GM19395 (cell line): ENCODE results near the gene PGLYRP2.

Source experiments
- ATAC-seq: cut with Tn5 transposase; IDR thresholded peaks from one replicate; pipeline ENCODE4 v1.9.1; 2021; ENCODE audit warnings: mild to moderate bottlenecking, moderate library complexity; ENCODE audit not compliant: unreplicated experiment

The PGLYRP2 gene

GRCh38 chr19:15442142-15442920 is 37.0 kb downstream of the PGLYRP2 start:
- ATAC-seq: no peak

DNA sequence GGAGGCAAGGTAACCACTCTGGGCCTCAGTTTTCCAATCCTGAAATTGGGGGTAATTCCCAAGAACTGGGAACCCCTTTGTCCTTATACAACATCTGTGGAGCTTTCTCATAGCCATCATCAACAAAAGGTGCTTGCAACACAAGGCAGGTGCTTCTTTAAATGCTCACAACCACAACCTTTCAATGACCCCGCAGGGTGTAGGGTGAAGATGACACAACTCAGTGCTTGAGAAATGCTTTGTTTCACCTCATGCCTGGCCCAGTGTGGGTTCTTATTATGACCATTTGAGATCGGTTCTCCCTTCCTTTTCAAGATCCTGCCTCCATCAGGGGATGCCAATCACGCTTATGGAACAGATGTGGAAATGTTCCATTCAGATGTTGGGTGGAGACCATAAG is 38.0 kb downstream of the PGLYRP2 start:
- ATAC-seq: no peak

DNA sequence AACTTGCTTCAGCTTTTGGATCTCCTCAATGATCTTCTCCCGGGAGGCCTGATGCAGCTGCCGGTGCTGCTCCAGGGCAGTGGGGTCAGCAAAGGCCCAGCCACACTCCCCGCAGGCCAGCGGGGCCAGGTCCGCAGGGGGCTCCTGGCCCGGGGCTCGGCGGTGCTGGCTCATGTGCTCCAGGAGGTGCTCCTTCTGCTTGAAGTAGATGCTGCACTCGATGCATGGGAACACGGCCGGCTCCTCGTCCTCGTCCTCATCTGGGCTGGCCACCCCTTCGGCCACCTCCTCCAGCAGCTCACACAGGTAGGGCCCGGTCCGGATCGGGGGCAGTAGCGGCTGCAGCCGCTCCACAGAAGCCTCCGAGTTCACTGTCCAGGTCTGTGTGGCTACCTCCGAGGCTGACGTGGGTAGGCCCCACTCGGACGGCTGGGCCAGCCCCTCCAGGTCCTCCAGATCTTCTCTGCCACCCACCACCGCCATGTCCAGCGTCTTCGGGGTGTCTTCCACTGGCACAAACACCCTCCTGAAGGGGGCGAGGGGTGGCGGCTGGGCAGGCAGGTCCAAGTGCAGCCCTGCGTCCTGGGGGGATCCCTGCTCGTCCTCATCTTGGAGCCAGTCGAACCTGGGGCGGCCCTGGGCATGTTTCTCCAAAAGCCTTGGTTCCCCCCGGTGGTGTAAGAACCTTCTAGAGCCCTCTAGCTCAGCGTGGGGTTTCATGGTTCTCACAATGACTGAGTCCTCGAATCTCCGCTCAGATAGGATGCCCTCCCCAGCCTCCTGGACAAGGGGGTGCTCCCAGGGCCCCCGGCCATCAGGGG is 39.3 kb downstream of the PGLYRP2 start:
- ATAC-seq: no peak

DNA sequence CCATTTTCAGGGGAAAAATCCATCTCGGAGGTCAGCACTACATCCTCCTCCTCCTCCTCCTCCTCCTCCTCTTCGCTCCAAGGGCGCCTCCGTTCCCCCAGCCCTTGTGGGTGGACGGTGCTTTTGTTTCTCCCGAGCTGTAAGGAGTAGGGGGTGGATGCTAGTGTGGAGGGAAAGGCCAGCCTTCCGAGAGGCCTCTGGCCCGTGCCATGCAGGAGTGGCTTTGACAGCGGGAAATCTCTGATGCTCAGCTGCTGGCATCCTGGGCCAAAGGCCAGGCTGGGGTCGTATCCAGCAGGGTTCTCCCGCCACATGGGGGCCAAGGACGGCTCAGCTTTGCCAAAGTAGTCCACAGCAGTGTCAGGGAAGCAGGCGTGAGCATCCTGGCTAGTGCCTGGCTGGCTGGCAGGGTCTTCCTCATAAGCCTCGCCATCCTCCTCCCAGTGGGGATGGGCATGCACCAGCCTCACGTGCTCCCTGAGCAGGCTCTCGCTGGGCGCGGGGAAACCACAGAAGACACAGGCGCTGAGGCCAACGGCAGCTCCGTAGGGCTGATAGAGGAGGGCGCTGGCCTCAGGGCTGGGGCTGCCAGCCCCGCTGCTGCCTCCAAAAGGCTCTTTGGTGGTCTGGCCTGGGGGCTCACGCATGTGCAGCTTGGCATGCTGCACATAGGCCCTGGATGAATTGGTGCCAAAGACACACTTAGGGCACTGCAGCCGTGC is 40.1 kb downstream of the PGLYRP2 start:
- ATAC-seq: no peak

DNA sequence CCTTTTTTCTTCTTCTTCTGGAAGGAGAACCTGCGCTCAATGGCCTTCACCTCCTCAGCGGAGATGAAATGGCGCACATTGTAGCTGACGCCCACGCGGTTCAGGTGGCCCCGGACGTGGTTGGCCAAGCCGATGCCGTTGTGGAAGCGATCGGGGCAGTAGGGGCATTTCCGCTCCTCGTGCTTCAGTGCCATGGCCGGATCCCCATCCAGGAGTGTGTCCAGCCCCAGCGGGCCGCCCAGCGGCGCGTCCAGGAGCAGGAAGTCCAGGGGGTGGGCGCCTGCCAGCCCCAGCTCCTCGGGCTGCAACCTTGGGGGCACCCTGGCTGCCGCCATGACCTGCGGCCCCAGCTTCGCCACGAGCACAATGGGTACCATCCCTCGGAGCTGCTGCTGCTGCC is 40.7 kb downstream of the PGLYRP2 start:
- no peak for ATAC-seq

DNA sequence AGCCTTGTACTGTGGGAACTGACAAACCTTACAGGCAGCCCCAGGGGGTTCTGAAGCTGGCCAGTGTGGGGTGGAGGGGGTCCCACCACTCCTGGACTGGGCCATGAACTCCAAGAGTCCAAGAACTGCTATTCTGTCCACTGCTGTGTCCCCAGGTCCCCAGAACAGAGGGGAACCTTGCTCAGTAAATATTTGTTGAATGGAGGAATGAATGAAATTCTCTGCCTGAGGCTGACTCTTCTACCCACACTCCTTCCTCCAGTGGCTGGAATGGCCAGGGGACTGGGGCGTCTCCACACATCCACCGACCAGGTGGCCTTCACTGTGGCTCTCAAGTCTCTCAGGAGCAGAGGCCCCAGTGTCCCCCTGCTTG is 41.2 kb downstream of the PGLYRP2 start:
- no peak for ATAC-seq

- no peak for ATAC-seq
Observed at GRCh38 chr19:15437355-15438123, 41.8 kb downstream of the PGLYRP2 start.

- ATAC-seq: no peak
Observed at GRCh38 chr19:15436826-15437110, 42.5 kb downstream of the PGLYRP2 start.

DNA sequence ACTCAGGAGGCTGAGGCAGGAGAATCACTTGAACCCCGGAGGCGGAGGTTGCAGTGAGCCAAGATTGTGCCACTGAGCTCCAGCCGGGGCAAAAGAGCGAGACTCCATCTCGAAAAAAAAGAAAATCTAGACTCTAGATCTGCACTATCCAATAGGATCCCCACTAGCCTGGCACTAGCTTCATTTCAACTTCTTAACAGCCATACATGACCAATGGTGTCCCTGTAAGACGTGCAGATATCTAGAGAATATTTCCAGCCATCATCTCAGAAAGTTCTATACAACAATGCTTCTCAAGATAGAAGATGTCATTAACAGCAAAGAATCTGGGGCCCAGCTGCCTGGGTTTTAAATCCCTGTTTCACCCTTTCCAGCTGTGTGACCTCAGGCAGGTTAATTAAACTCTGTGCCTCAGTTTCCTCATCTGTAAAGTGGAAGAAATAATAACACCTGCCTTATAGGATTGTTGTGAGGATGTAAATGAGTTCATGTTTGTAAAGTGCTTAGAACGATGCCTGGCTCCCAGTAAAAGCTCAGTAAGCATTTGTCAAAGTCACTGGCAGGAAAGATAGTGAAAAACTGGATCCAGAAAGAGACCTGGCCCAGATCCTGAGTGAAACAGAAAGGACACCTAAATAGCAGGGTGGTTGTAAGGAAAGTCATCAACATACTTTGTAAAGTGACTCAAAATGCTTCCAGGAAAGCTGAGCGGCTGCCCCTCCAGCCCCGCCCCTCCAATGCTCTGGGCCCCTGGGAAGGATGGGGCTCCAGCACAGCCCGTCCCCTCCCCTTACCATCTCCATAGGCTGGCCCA is 43.1 kb downstream of the PGLYRP2 start:
- ATAC-seq: no peak

- ATAC-seq: no peak
Observed at GRCh38 chr19:15433519-15434069, 45.7 kb downstream of the PGLYRP2 start.

DNA sequence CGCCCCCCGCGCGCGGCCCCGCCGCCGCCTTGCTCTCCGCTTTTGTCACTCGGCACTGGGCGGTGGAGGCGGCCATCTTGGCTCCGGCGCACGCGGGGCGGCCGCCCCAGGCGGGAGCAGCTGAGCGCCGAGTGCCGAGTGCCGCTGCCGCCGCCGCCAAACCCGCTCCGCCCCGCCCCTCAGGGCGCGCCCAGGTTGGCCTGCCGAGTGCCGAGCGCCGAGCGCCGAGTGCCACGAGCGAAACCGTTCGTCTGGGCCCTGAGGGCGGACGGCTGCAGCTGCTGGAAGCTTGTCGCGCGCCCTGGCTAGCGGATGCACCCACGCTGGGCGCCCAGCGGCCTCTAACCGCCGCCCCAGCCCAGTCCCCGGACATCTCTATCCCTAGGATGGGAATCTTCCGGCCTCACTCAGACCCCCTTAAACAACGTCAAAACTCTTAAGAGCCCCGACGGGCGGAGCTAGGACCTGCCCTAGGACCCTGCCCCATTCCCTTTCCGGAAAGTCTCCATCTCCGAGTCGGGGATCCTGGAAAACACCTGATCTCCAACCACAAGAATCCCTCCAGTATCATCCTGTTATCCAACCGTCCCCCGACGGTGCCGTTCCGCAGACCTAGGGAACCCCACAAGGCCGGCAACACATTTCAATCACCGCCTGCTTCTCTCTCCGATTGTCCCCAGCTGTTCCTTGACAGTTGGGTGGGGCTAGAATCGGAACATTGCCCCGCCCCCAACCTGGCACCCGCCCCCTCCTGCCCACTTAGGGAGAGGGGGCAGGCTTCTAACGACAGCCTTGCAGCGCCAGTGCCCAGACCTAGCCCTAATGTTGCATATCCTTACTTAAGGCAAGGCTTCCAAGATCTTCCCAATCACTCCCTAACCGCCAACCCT is 46.4 kb downstream of the PGLYRP2 start:
- ATAC-seq: peak; percentile 62

DNA sequence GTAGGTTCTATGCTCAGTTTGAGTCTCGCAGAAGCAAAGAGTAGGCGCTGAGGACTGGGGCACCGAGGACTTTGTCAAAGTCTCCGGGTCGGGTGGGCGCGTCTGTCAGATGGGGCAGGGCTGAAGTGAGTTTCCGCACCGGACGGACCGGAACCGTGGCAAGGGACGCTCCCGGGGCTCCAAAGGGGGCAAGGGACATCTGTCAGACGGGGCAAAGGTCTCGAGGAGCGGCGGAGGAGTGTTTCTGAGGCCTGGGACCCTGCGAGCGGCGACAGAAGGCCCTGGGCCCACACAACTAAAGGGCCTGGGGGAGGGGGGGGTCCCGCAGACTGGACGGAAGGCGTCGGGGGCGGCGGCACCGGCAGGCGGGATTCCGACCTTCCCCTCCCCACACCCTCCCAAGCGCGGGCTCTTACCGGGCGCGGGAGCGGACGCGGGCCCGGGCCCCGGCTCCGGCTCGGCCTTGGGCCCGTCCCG is 47.2 kb downstream of the PGLYRP2 start:
- ATAC-seq: no peak

- ATAC-seq: no peak
Observed at GRCh38 chr19:15431396-15432017, 47.8 kb downstream of the PGLYRP2 start.

DNA sequence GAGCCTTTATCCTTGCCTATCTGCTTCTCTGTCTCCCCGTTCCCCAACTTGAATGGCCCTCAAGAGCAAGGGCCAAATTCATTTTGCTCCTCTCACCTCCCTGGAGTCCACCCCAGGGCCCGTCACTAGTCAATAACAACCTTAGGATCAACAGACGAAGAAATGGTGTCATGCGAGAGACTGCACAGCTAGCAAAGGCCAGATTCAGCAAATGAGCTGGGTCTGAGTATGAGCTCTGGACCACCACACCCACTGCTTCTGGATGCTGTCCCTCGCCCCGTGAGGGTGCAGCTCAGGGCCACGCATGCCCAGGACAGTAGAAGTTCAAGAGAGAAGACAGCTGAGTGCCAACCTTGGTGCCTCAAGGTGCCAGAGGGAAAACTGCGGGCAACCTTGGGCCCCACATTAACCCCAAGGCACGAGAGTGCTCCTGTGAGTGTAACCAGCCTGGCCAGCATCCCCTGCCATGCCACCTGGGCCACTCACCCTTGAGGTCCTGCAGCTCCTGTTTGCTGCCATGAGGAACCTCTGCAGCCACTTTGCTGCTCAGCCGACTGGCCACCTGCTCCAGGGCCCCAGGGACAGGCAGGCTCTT is 48.7 kb downstream of the PGLYRP2 start:
- ATAC-seq: no peak

- ATAC-seq: no peak
Observed at GRCh38 chr19:15429825-15430467, 49.4 kb downstream of the PGLYRP2 start.

DNA sequence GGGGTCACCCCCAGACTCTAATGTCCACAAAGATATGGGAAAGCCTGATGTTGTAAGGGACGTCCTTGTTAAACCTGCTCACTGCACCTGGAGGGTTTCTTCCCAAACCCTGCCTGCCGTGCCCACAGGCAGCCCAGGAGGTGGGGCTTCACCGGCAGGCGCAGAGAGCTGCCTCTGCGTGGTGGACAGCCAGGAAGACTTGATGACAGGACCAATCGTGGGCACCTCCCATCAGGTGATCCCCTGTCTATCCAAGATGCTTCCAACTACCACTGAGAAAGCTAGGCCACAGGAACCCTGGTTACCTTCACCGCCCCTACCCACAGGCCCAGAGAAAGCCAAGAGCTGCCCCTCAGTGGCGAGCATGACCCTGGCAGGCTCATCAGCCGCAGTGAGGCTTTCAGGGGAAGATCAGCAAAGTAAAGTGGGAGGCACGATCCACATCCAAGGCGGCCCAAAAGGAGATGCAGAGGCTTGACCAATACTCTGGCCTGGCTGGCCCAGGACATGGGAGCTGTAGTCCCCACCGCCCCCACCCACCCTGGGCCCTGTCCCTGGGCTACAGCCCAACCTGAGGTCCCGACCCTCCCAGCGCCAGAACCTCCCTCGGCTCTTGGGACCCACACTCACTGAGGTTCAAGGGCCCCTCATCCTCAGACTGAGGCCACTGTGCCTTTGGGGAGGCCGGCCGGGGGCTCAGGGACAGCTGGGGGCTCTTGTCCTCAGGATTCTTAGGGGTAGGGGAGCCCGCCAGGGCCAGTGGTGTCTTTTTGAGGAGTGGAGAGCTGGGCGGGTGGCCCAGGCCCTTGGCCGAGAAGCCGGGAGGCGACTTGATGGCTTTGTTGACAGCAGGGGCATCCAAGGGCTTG is 50.1 kb downstream of the PGLYRP2 start:
- ATAC-seq: no peak
